Endothelial cell of umbilical vein (primary cell): ENCODE results near the gene PIGT. TPM values are rescaled to one million over a fixed set of nuclear protein-coding genes. Genes with fewer than 3 reads are reported as not detected.

Source experiments
- BruUV-seq: library from RNA; stranded (reverse); fragments of 400-500 nt; replicated peaks from 2 replicates; lab custom pipeline; 2021; lab: Mats Ljungman, UMichigan
- CTCF ChIA-PET: fragments of 300-600, 350-600 bp; sonication (Branson Sonifier 250); formaldehyde crosslinking; loops from one replicate; lab custom pipeline; 2021; ENCODE audit warnings: antibody characterized with exemption, inconsistent platforms; lab: Charles Lee
- POLR2A ChIA-PET: fragments of 300-600, 350-600 bp; sonication (Branson Sonifier 250); formaldehyde crosslinking; loops from one replicate; lab custom pipeline; 2021; ENCODE audit warnings: antibody characterized with exemption, inconsistent platforms; lab: Charles Lee
- DNase-seq: peaks from one replicate; pipeline ENCODE4 v3.0.0-alpha.2; 2011; ENCODE audit warnings: low read depth, low spot score
- FAIRE-seq: peaks from 2 replicates; lab custom pipeline; 2011; peaks lifted over from hg19 to GRCh38; lab: Jason Lieb, UNC
- H2AFZ ChIP-seq: 2 replicates; pipeline ENCODE4 v1.6.0; 2012; ENCODE audit warnings: low read depth, low read length, control low read depth, inconsistent platforms
- H3K27ac ChIP-seq: 2 replicates; pipeline ENCODE4 v1.5.1; 2011; ENCODE audit warnings: low read depth, mild to moderate bottlenecking, control low read depth, low read length, moderate library complexity; ENCODE audit not compliant: insufficient read depth
- H3K27me3 ChIP-seq, 2 experiments: 2 replicates each; pipeline versions ENCODE4 v1.6.0 to v1.6.1; 2011; ENCODE audit warnings: low read length in 2 of 2, mixed read lengths in 1 of 2; ENCODE audit not compliant: control insufficient read depth in 2 of 2, insufficient read depth in 2 of 2
- H3K36me3 ChIP-seq, 2 experiments: 2 replicates in 1 of 2; 3 replicates in 1 of 2; pipeline ENCODE4 v1.5.1; 2011; ENCODE audit warnings: low read length in 2 of 2, mild to moderate bottlenecking in 1 of 2, moderate library complexity in 1 of 2; ENCODE audit not compliant: control insufficient read depth in 2 of 2, insufficient read depth in 2 of 2; ENCODE audit errors: extremely low read depth in 1 of 2
- H3K4me1 ChIP-seq: 3 replicates; pipeline ENCODE4 v1.5.1; 2011; ENCODE audit warnings: mild to moderate bottlenecking, low read length; ENCODE audit not compliant: control insufficient read depth, insufficient read depth; ENCODE audit errors: extremely low read depth
- H3K4me2 ChIP-seq: 2 replicates; pipeline ENCODE4 v1.6.1; 2011; ENCODE audit warnings: low read length, control low read depth, mixed read lengths; ENCODE audit not compliant: insufficient read depth
- H3K4me3 ChIP-seq, 3 experiments: fragments of 200-600 bp in 1 of 3; sonication (generic), shearing (Covaris generic) in 1 of 3; replicated peaks in 1 of 3; 2 replicates each; pipeline ENCODE4 v1.5.1; 2011 to 2016; ENCODE audit warnings: control low read depth in 3 of 3, low read length in 3 of 3, mild to moderate bottlenecking in 2 of 3, inconsistent platforms in 1 of 3, low read depth in 1 of 3, moderate library complexity in 1 of 3; ENCODE audit not compliant: insufficient read depth in 1 of 3
- H3K79me2 ChIP-seq: 2 replicates; pipeline ENCODE4 v1.6.0; 2012; ENCODE audit warnings: low read length, inconsistent platforms; ENCODE audit not compliant: control insufficient read depth, insufficient read depth
- H3K9ac ChIP-seq: replicated peaks from 2 replicates; pipeline ENCODE3; 2011; ENCODE audit warnings: low read length, control low read depth; ENCODE audit not compliant: insufficient read depth; ENCODE audit errors: extremely low read depth
- H3K9me1 ChIP-seq: replicated peaks from 3 replicates; pipeline ENCODE4 v1.6.0; 2011; ENCODE audit warnings: mild to moderate bottlenecking, low read length; ENCODE audit not compliant: control insufficient read depth, insufficient read depth; ENCODE audit errors: extremely low read depth
- H3K9me3 ChIP-seq: replicated peaks from 2 replicates; pipeline ENCODE4 v1.5.1; 2012; ENCODE audit warnings: low read length, inconsistent platforms; ENCODE audit not compliant: control insufficient read depth, insufficient read depth
- H4K20me1 ChIP-seq: replicated peaks from 2 replicates; pipeline ENCODE3; 2011; ENCODE audit warnings: mild to moderate bottlenecking, low read length; ENCODE audit not compliant: control insufficient read depth, insufficient read depth; ENCODE audit errors: extremely low read depth
- EZH2 ChIP-seq: IDR thresholded peaks from 2 replicates; pipeline ENCODE4 v1.6.1; 2012; ENCODE audit warnings: borderline replicate concordance, low read depth, mild to moderate bottlenecking, moderate library complexity, low read length, inconsistent platforms; ENCODE audit not compliant: severe bottlenecking
- FOS ChIP-seq: IDR thresholded peaks from 2 replicates; pipeline ENCODE4 v1.6.1; 2011; ENCODE audit warnings: mild to moderate bottlenecking, low read length, moderate library complexity, borderline replicate concordance; ENCODE audit not compliant: insufficient read depth
- JUN ChIP-seq: IDR thresholded peaks from 2 replicates; pipeline ENCODE4 v1.6.1; 2011; ENCODE audit warnings: borderline replicate concordance, low read depth; ENCODE audit not compliant: insufficient read length, insufficient read depth
- POLR2A ChIP-seq: IDR thresholded peaks from 2 replicates; pipeline ENCODE4 v1.6.1; 2012; ENCODE audit warnings: low read depth, mild to moderate bottlenecking, control low read depth, low read length
- dilution Hi-C: fragments of 300-500 bp; cut with MboI; formaldehyde crosslinking; loops from one replicate; pipeline ENCODE4 v1.15.0; 2019; ENCODE audit warnings: low sequenced_read_pairs; ENCODE audit not compliant: extremely low pct_ligation_motif_present
- intact Hi-C: fragments of 100-400 bp; cut with micrococcal nuclease; formaldehyde crosslinking; loops from one replicate; pipeline ENCODE4 v1.10.0; 2022
- polyA plus RNA-seq, 4 experiments: library from polyadenylated mRNA; depleted of rRNA in 3 of 4; stranded (reverse) in 3 of 4; unstranded in 1 of 4; fragments of >200 nt; gene quantifications; 2 replicates each; pipeline versions ENCODE4 v1.2.1 to v1.2.3, GENCODE V29; 2011 to 2012; ENCODE audit warnings: missing spikeins in 1 of 4
- total RNA-seq: library from RNA; stranded (reverse); gene quantifications from 2 replicates; pipeline ENCODE4 v1.2.3, GENCODE V29; 2021
- TF ChIP-seq, protein P1 (sequence below), 2 donors: IDR thresholded peaks; 1 replicate in 1 of 2; 2 replicates in 1 of 2; pipeline ENCODE4 v1.5.1; 2011; ENCODE audit warnings: low read length in 2 of 2, mild to moderate bottlenecking in 2 of 2, moderate library complexity in 2 of 2, control low read depth in 1 of 2, inconsistent platforms in 1 of 2, low read depth in 1 of 2; ENCODE audit not compliant: insufficient read depth in 1 of 2; ENCODE audit errors: extremely low read depth in 1 of 2

The PIGT gene
- total and polyA plus RNA-seq, 2 donors (not counting 3 experiments of a cell fraction or from before 2014, with no cell fraction given): 96.8 to 143 TPM

DNA sequence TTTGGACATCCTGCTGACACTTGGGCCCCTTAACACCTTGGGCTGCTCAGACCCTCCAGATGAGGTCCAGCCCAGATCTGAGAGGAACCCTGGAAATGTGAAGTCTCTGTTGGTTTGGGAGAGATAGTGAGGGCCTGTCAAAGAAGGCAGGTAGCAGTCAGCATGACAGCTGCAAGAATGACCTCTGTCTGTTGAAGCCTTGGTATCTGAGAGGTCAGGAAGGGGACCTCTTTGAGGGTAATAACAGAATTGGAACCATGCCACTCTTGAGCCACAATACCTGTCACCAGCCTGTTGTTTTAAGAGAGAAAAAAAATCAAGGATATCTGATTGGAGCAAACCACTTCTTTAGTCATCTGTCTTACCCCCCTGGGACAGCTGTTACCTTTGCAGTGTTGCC is 48.8 kb upstream of the PIGT start:
- dilution Hi-C loops (no loop called here), intact Hi-C loops (no loop called here)
- ChIA-PET CTCF (interaction anchor here (1.2 kb wide), 1 partner anchor 70 kb away, joined by 5 read pairs; no protein-coding TSS in a partner anchor), POLR2A (no interaction called here)
- no peak overlapping the region for H3K4me2 ChIP-seq
- H3K27ac ChIP-seq: no peak overlapping the region
- H4K20me1 ChIP-seq: no peaks in the 10 kb centered on the region
- H3K4me1 ChIP-seq: peaks cover 10% of the 10 kb centered on the region
- no peak overlapping the region for H3K4me3 ChIP-seq
- peaks cover 12% of the 10 kb centered on the region for H3K79me2 ChIP-seq
- H3K9ac ChIP-seq: no peak overlapping the region
- no peaks in the 10 kb centered on the region for H3K9me1 ChIP-seq
- no peaks in the 10 kb centered on the region for H3K27me3 ChIP-seq
- no peaks in the 10 kb centered on the region for H3K9me3 ChIP-seq
- H2AFZ ChIP-seq: no peak overlapping the region
- peaks cover 0 to 11% of the 10 kb centered on the region in 2 experiments for H3K36me3 ChIP-seq
- DNase-seq: no peak
- FAIRE-seq: no peak
- BruUV-seq: no TSS peak
- TF ChIP-seq, protein P1, sequence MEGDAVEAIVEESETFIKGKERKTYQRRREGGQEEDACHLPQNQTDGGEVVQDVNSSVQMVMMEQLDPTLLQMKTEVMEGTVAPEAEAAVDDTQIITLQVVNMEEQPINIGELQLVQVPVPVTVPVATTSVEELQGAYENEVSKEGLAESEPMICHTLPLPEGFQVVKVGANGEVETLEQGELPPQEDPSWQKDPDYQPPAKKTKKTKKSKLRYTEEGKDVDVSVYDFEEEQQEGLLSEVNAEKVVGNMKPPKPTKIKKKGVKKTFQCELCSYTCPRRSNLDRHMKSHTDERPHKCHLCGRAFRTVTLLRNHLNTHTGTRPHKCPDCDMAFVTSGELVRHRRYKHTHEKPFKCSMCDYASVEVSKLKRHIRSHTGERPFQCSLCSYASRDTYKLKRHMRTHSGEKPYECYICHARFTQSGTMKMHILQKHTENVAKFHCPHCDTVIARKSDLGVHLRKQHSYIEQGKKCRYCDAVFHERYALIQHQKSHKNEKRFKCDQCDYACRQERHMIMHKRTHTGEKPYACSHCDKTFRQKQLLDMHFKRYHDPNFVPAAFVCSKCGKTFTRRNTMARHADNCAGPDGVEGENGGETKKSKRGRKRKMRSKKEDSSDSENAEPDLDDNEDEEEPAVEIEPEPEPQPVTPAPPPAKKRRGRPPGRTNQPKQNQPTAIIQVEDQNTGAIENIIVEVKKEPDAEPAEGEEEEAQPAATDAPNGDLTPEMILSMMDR (IDR thresholded peaks at IDR 0.05; ENCODE audit: extremely low read depth in 1 of 2, insufficient read depth in 1 of 2, low read depth in 1 of 2, low read length in 2 of 2): no peak
- TF ChIP-seq EZH2: no peak
- no peak for TF ChIP-seq POLR2A
- no peak for TF ChIP-seq FOS
- TF ChIP-seq JUN: no peak
